HG02884 (cell line): Measurements from ENCODE around the gene LRMDA.
"Not testable (repeated sequence)": the region's sequence is repeated elsewhere in the genome, so short reads cannot be mapped to it uniquely, and the experiment has no call there.

Source experiments
- ATAC-seq: cut with Tn5 transposase; IDR thresholded peaks from one replicate; pipeline ENCODE4 v1.9.1; 2021; ENCODE audit warnings: mild to moderate bottlenecking, moderate library complexity; ENCODE audit not compliant: unreplicated experiment

LRMDA gene

DNA sequence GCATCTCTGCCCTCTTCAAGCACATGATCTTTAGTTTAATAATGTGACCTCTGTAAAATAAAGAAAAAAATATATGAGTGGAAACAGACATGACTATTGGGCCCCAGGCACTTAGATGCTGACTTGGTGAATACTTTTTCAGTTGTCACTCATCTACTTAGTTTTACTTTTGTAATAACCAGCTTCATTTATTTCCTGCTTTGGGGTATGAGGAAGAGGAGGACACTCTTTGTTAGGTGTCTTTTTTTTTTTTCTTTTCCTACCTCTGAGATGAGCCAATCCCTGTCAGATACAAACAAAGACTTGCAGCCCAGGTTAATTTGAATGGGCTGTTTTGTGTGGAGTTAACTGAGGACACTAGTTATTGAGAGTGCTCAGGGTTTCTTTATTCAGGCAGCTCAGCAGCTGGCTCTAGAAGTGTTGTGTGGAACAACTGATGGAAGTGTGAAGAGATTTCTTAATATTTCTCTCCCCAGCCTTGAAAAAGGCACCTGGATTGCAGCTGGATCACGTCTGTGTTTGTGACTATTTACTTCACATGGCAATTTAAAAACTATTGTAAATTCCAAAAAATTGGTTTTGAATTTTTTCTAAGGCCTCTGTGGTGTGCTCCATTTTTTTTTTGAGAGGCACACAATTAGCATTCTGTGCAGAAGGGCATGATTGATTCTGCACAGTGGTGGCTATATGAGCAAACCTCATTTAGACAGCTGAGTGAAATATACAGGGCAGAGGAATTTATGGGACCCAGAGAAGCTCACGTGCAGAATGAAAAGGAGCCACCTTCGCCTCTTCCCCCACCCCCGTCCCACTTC lies 333.8 kb downstream of the LRMDA start:
- ATAC-seq: no peak

DNA sequence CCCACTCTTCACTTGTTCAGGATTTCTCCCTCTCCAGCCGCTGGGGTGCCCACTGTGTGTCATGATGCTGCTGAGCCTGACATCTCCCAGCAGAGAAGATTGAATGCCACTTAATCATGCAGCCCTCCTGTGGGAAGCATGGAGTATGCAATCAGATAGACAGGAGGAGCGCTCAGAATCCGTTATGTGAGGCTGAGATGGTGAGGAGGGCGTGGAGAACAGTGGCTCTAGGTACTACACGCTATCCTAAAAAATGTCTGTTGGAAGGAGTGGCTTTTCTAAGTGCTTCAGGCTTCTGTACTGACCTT lies 334.3 kb downstream of the LRMDA start:
- ATAC-seq: no peak

GRCh38 chr10:75766106-75766505 lies 334.7 kb downstream of the LRMDA start:
- ATAC-seq: no peak

DNA sequence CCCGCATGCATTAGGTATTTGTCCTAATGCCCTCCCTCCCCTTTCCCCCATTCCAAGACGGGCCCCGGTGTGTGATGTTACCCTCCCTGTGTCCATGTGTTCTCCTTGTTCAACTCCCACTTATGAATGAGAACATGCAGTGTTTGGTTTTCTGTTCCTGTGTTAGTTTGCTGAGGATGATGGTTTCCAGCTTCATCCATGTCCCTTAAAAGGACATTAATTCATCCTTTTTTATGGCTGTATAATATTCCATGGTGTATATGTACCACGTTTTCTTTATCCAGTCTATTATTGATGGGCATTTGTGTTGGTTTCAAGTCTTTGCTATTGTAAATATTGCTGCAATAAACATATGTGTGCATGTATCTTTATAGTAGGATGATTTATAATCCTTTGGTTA lies 335.3 kb downstream of the LRMDA start:
- ATAC-seq: not testable (repeated sequence)

GRCh38 chr10:75770626-75771081 lies 339.2 kb downstream of the LRMDA start:
- no peak for ATAC-seq

GRCh38 chr10:75771606-75772005 lies 340.2 kb downstream of the LRMDA start:
- no peak for ATAC-seq

DNA sequence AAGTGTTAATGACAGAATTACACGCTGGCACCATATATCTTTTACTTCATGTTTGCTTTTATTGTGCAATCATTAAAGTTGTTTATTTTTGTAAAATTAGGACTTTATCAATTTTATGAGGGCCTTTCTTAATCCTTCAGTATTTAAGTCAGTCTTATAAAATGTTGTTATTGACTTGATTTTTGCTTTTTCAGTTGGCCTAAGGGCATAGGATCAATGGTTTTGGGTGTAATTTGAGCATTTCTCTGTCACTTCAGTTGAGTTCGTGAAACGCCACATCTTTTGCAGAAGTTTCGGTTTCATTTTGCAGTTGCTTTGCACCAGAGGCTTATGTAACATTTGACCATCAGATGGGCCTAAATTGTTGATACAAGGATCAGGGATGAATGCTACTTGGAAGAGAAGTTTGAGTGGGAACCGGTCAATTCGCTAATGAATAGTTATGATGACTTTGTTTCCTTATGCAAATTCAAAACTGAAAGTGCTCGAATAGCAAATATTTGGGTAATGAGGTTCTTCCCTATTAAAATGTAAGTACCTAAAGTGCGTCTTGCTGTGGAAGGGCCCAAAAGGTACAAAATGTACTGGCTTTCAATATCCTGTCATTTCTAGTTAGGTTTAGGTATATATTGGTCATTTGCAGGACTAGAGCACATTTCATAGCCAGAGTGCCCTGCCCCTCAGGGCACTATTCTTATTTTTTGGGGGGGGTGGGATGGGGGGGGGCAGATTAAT lies 340.9 kb downstream of the LRMDA start:
- peak; percentile 71 for ATAC-seq

DNA sequence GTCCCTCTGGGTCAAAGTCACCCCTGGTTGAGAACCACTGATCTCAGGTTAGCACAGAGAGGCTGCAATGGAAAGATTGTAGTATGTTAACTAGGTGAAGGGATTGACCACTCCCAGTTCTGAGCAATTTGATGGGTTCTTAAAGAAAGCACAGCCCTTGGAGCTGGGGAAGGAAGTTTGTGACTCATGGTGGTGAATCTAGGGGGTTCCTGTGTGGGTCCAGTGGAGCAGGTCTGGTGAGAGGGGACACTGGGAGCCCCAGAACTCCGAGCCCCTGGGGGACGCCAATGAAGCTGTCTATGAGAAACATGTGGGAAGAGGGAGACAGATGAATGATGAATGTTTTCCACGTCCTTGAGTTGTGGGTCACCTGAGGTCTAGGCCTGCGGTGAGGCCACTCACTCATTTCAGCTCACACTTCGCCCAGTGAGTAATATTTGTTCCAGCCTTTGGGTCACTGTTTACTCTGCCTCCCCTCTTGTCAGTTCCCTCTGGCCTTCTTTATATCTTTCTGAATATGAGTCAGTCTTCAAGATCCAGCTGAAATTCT lies 341.9 kb downstream of the LRMDA start:
- ATAC-seq: no peak

GRCh38 chr10:75773813-75774782 lies 342.7 kb downstream of the LRMDA start:
- no peak for ATAC-seq

GRCh38 chr10:75774783-75775490 lies 343.5 kb downstream of the LRMDA start:
- no peak for ATAC-seq

- no peak for ATAC-seq
These were observed 345.5 kb downstream of the LRMDA start for GRCh38 chr10:75776738-75777504.

- no peak for ATAC-seq
These were observed 347.2 kb downstream of the LRMDA start for GRCh38 chr10:75778665-75779064.

DNA sequence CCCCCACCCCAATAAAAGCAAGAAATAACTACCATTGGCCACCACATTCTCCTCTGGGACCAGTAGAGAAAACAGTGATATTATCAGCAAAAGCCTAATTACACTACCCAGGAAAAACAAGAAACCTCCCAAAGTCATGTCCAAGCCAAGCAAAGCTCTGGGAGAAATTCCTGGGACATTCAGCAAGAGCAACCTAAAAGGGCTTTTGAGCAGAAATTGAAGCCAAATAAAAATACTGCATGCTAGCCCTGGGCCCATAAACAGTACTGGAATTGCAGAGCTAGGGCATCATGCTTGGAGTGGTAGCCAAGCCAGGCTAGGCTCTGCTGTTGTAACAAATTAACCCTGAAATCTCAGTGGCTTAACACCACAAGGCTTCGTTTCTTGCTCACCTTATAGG lies 347.9 kb downstream of the LRMDA start:
- ATAC-seq: no peak

GRCh38 chr10:75782463-75783248 lies 351.2 kb downstream of the LRMDA start:
- no peak for ATAC-seq

GRCh38 chr10:75788394-75789205 lies 357.2 kb downstream of the LRMDA start:
- ATAC-seq: no peak

GRCh38 chr10:75793848-75794247 lies 362.4 kb downstream of the LRMDA start:
- ATAC-seq: no peak

DNA sequence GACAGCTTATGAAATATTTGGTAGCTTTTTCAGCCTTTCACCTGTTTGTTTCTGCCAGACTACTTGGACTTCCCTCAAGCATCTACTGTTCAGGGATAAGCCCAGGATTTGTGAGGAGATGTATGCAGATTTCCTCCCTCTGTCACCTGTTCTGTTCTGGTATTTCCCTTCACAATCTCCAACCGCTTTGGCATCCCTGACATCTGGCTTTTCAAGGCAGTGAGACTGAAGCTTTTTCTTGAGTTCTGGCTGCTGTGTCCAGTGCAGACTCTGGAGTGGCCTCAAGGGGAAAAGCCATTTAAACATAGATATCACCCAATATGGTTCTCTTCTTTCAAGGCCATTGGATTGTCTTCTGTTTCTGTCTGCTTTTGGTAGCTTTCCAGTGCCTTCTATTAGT lies 369.7 kb downstream of the LRMDA start:
- ATAC-seq: no peak

GRCh38 chr10:75801661-75802060 lies 370.2 kb downstream of the LRMDA start:
- ATAC-seq: no peak
